Upper lobe of left lung (tissue), 4 donors: ENCODE measurements around the gene PBOV1.

Experiments
- POLR2A ChIP-seq, 4 donors: fragments of 450-650 bp; IDR thresholded peaks; one replicate each; pipeline ENCODE4 v1.5.1; 2016 to 2017; ENCODE audit warnings: antibody characterized with exemption in 4 of 4, mild to moderate bottlenecking in 2 of 4
- POLR2AphosphoS5 ChIP-seq, 2 donors: sonication (generic); formaldehyde crosslinking; IDR thresholded peaks; one replicate each; pipeline ENCODE4 v1.5.1; 2017; ENCODE audit warnings: antibody characterized with exemption in 2 of 2
- TF ChIP-seq, protein P1 (sequence below), 6 experiments: fragments of 450-650 bp in 4 of 6; fragments of 200-600 bp in 2 of 6; sonication (generic) in 2 of 6; IDR thresholded peaks; one replicate each; pipeline ENCODE4 v1.5.1; 2016 to 2019; ENCODE audit warnings: antibody characterized with exemption in 6 of 6

GRCh38 chr6:138242987-138243592, 24.8 kb upstream of the PBOV1 start:
- TF ChIP-seq POLR2AphosphoS5 (IDR thresholded peaks at IDR 0.05) (no peak), POLR2A (IDR thresholded peaks at IDR 0.05) (no peak)
- TF ChIP-seq, protein P1, sequence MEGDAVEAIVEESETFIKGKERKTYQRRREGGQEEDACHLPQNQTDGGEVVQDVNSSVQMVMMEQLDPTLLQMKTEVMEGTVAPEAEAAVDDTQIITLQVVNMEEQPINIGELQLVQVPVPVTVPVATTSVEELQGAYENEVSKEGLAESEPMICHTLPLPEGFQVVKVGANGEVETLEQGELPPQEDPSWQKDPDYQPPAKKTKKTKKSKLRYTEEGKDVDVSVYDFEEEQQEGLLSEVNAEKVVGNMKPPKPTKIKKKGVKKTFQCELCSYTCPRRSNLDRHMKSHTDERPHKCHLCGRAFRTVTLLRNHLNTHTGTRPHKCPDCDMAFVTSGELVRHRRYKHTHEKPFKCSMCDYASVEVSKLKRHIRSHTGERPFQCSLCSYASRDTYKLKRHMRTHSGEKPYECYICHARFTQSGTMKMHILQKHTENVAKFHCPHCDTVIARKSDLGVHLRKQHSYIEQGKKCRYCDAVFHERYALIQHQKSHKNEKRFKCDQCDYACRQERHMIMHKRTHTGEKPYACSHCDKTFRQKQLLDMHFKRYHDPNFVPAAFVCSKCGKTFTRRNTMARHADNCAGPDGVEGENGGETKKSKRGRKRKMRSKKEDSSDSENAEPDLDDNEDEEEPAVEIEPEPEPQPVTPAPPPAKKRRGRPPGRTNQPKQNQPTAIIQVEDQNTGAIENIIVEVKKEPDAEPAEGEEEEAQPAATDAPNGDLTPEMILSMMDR (IDR thresholded peaks at IDR 0.05), result no peak
